A549 (cell line): ENCODE data around the gene PNPLA4. TPM values are rescaled to one million over a fixed set of nuclear protein-coding genes. Genes with fewer than 3 reads are reported as not detected.

Experiments used
- ATAC-seq, 2 experiments: fragments of 200-7000 bp in 1 of 2; fragments of >200 bp in 1 of 2; cut with Nextera tagmentation in 1 of 2; cut with Tn5 transposase in 1 of 2; 3 replicates each; pipeline versions ENCODE4 v1.8.0 to v1.9.1; 2018 to 2020; ENCODE audit warnings: mild to moderate bottlenecking in 1 of 2, moderate library complexity in 1 of 2
- CTCF ChIA-PET: fragments of 300-600 bp; sonication (Branson Sonifier 250); formaldehyde crosslinking; extraction: SDS; loops from one replicate; lab custom pipeline; 2021; ENCODE audit warnings: antibody characterized with exemption, inconsistent platforms; lab: Yijun Ruan, JAX
- POLR2A ChIA-PET: fragments of 350-600 bp; formaldehyde crosslinking; extraction: SDS; loops from one replicate; lab custom pipeline; 2021; ENCODE audit warnings: antibody characterized with exemption, inconsistent platforms; lab: Yijun Ruan, JAX
- DNase-seq, 2 experiments: peaks; one replicate each; pipeline versions ENCODE4 v3.0.0 to v3.0.0-alpha.2; 2011 to 2016; ENCODE audit warnings: low read depth in 1 of 2, low spot score in 1 of 2
- FAIRE-seq: peaks from 2 replicates; lab custom pipeline; 2011; peaks lifted over from hg19 to GRCh38; lab: Jason Lieb, UNC
- H3K27ac ChIP-seq, 2 experiments: fragments of >200 bp; sonication (Bioruptor Twin); formaldehyde crosslinking; 3 replicates each; pipeline ENCODE4 v1.5.1; 2016 to 2017
- H3K4me1 ChIP-seq: fragments of >200 bp; sonication (Bioruptor Twin); formaldehyde crosslinking; 3 replicates; pipeline ENCODE4 v1.6.1; 2016
- H3K4me2 ChIP-seq: fragments of >200 bp; sonication (Bioruptor Twin); formaldehyde crosslinking; 3 replicates; pipeline ENCODE4 v1.6.1; 2016
- H3K4me3 ChIP-seq: fragments of >200 bp; sonication (Bioruptor Twin); formaldehyde crosslinking; 3 replicates; pipeline ENCODE4 v1.5.1; 2016
- H3K9me3 ChIP-seq: fragments of >200 bp; sonication (Bioruptor Twin); formaldehyde crosslinking; 3 replicates; pipeline ENCODE4 v1.6.1; 2016
- ATOH8 ChIP-seq: fragments of 250-450 bp; sonication (Bioruptor Pico); IDR thresholded peaks from 2 replicates; pipeline ENCODE4 v1.5.0; 2020; ENCODE audit warnings: low read depth, mild to moderate bottlenecking, moderate library complexity
- BCL3 ChIP-seq: fragments of >200 bp; sonication (Bioruptor Twin); formaldehyde crosslinking; IDR thresholded peaks from 3 replicates; pipeline ENCODE4 v1.6.1; 2016
- BHLHE40 ChIP-seq: IDR thresholded peaks from 2 replicates; pipeline ENCODE4 v1.6.1; 2012; ENCODE audit warnings: low read depth, low read length, inconsistent platforms
- CHD2 ChIP-seq: fragments of 150-350 bp; IDR thresholded peaks from 2 replicates; pipeline ENCODE4 v1.6.1; 2014; ENCODE audit warnings: low read length; ENCODE audit not compliant: partially characterized antibody
- ELK1 ChIP-seq: fragments of 150-350 bp; IDR thresholded peaks from 2 replicates; pipeline ENCODE4 v1.6.1; 2014; ENCODE audit warnings: low read depth, mild to moderate bottlenecking, low read length
- HEYL ChIP-seq: fragments of 250-450 bp; sonication (Bioruptor Pico); IDR thresholded peaks from 2 replicates; pipeline ENCODE4 v1.8.0; 2021; ENCODE audit warnings: mild to moderate bottlenecking, moderate library complexity
- HOXA7 ChIP-seq: fragments of 250-450 bp; sonication (Bioruptor Pico); IDR thresholded peaks from 2 replicates; pipeline ENCODE4 v1.5.0; 2020; ENCODE audit warnings: mild to moderate bottlenecking, moderate library complexity
- HOXB5 ChIP-seq: fragments of 250-450 bp; sonication (Bioruptor Pico); IDR thresholded peaks from 2 replicates; pipeline ENCODE4 v1.5.0; 2020; ENCODE audit warnings: mild to moderate bottlenecking, moderate library complexity
- KDM1A ChIP-seq: fragments of 200-600 bp; sonication (generic); IDR thresholded peaks from 2 replicates; pipeline ENCODE4 v1.6.1; 2016; ENCODE audit warnings: low read depth, mild to moderate bottlenecking
- MAFK ChIP-seq: fragments of 450-650 bp; IDR thresholded peaks from 2 replicates; pipeline ENCODE4 v1.6.1; 2014; ENCODE audit not compliant: partially characterized antibody
- MAZ ChIP-seq: fragments of 150-350 bp; IDR thresholded peaks from 2 replicates; pipeline ENCODE4 v1.6.1; 2014; ENCODE audit warnings: antibody characterized with exemption, low read depth, low read length, borderline replicate concordance
- MYC ChIP-seq: IDR thresholded peaks from 2 replicates; pipeline ENCODE4 v1.6.1; 2012; ENCODE audit warnings: mild to moderate bottlenecking, inconsistent platforms, low read length, improper control_type of control experiment, borderline replicate concordance
- NR3C1 ChIP-seq: fragments of >200 bp; sonication (Bioruptor Twin); formaldehyde crosslinking; IDR thresholded peaks from 3 replicates; pipeline ENCODE4 v1.6.1; 2017
- PBX3 ChIP-seq: IDR thresholded peaks from 2 replicates; pipeline ENCODE4 v1.6.1; 2012
- POLR2AphosphoS2 ChIP-seq: conservative IDR thresholded peaks from 2 replicates; pipeline ENCODE4 v1.6.1; 2012; ENCODE audit warnings: low read length, improper control_type of control experiment, inconsistent platforms
- RARB ChIP-seq: fragments of 250-450 bp; sonication (Bioruptor Pico); IDR thresholded peaks from 2 replicates; pipeline ENCODE4 v1.8.0; 2021; ENCODE audit warnings: mild to moderate bottlenecking, moderate library complexity
- RCOR1 ChIP-seq: fragments of 150-350 bp; IDR thresholded peaks from 2 replicates; pipeline ENCODE4 v1.6.1; 2014; ENCODE audit warnings: antibody characterized with exemption, low read length, low read depth
- TFCP2L1 ChIP-seq: fragments of 250-450 bp; sonication (Bioruptor Pico); IDR thresholded peaks from 2 replicates; pipeline ENCODE4 v1.5.0; 2021; ENCODE audit warnings: mild to moderate bottlenecking
- ZFP36 ChIP-seq: fragments of 450-650 bp; IDR thresholded peaks from 2 replicates; pipeline ENCODE4 v1.6.1; 2014; ENCODE audit warnings: borderline replicate concordance; ENCODE audit not compliant: partially characterized antibody
- ZNF302 ChIP-seq: fragments of 250-450 bp; sonication (Bioruptor Pico); IDR thresholded peaks from 2 replicates; pipeline ENCODE4 v1.9.0; 2021; ENCODE audit warnings: inconsistent platforms, mild to moderate bottlenecking, moderate library complexity
- ZSCAN20 ChIP-seq: fragments of 250-450 bp; sonication (Bioruptor Pico); IDR thresholded peaks from 2 replicates; pipeline ENCODE4 v1.8.0; 2022; ENCODE audit warnings: mild to moderate bottlenecking, moderate library complexity
- WGBS: methylation state at CpG from one replicate; pipeline ENCODE4 v1.1.6; 2017; ENCODE audit errors: missing lambda C conversion rate; 5-methylcytosine and 5-hydroxymethylcytosine counted together
- polyA plus RNA-seq, 4 experiments: library from polyadenylated mRNA; depleted of rRNA in 3 of 4; stranded (reverse); fragments of >200 nt; fragmentation: RNase III in 1 of 4; extraction: RNeasy Plus Mini Kit Qiagen cat#74134 plus additional on column Dnase treatment in 1 of 4; gene quantifications; 2 replicates in 3 of 4; 3 replicates in 1 of 4; pipeline ENCODE4 v1.2.3, GENCODE V29; 2011 to 2017
- TF ChIP-seq, protein P1 (sequence below): IDR thresholded peaks from 2 replicates; pipeline ENCODE4 v1.6.1; 2012
- TF ChIP-seq, protein P2 (sequence below): fragments of 450-650 bp; IDR thresholded peaks from 2 replicates; pipeline ENCODE4 v1.6.1; 2014; ENCODE audit warnings: antibody characterized with exemption
- TF ChIP-seq, protein P3 (sequence below): IDR thresholded peaks from 2 replicates; pipeline ENCODE4 v1.6.1; 2012; ENCODE audit warnings: low read depth, borderline replicate concordance
- TF ChIP-seq, protein P4 (sequence below): fragments of >200 bp; sonication (Bioruptor Twin); formaldehyde crosslinking; IDR thresholded peaks from 2 replicates; pipeline ENCODE4 v1.6.1; 2016

The PNPLA4 gene
- polyA plus RNA-seq, 2 of the 4 experiments (the other 2 are of a cell fraction) = 9.7 to 24.7 TPM

- POLR2A ChIA-PET = no interaction called here
- H3K4me2 ChIP-seq = no peak overlapping the region
Measured at GRCh38 chrX:7876957-7877356, 50.3 kb downstream of the PNPLA4 start.

GRCh38 chrX:7872042-7872441 is 55.2 kb downstream of the PNPLA4 start:
- no peaks in the 10 kb centered on the region for H3K9me3 ChIP-seq
- H3K27ac ChIP-seq = no peak overlapping the region
- ATAC-seq (no peak), DNase-seq (no peak), FAIRE-seq (peak; percentile 49)
- no peaks in the 10 kb centered on the region for H3K4me1 ChIP-seq
- H3K4me3 ChIP-seq = no peak overlapping the region
- ChIA-PET CTCF (no interaction called here), POLR2A (no interaction called here)
- TF ChIP-seq RARB (CRISPR knock-in tag) = no peak
- TF ChIP-seq ZNF302 = no peak
- TF ChIP-seq BHLHE40 = no peak
- no peak for TF ChIP-seq POLR2AphosphoS2
- no peak for TF ChIP-seq HOXA7 (CRISPR knock-in tag)
- TF ChIP-seq KDM1A = no peak
- no peak for TF ChIP-seq NR3C1
- no peak for TF ChIP-seq TFCP2L1 (CRISPR knock-in tag)
- TF ChIP-seq BCL3 = no peak
- TF ChIP-seq, protein P1, sequence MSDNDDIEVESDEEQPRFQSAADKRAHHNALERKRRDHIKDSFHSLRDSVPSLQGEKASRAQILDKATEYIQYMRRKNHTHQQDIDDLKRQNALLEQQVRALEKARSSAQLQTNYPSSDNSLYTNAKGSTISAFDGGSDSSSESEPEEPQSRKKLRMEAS = no peak
- TF ChIP-seq, protein P2, sequence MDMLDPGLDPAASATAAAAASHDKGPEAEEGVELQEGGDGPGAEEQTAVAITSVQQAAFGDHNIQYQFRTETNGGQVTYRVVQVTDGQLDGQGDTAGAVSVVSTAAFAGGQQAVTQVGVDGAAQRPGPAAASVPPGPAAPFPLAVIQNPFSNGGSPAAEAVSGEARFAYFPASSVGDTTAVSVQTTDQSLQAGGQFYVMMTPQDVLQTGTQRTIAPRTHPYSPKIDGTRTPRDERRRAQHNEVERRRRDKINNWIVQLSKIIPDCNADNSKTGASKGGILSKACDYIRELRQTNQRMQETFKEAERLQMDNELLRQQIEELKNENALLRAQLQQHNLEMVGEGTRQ = no peak
- WGBS = under 1% methylated on average over 4 of the region's 4 CpGs
- no peak overlapping the region for H3K4me2 ChIP-seq

More at GRCh38 chrX:7876957-7877356, 50.3 kb downstream of the PNPLA4 start:
- ATAC-seq (no peak), FAIRE-seq (no peak), DNase-seq (no peak)
- H3K9me3 ChIP-seq = no peaks in the 10 kb centered on the region
- CTCF ChIA-PET = no interaction called here
- H3K27ac ChIP-seq = no peak overlapping the region
- 5% methylated on average over 2 of the region's 2 CpGs for WGBS
- H3K4me1 ChIP-seq = no peaks in the 10 kb centered on the region
- TF ChIP-seq, protein P3, sequence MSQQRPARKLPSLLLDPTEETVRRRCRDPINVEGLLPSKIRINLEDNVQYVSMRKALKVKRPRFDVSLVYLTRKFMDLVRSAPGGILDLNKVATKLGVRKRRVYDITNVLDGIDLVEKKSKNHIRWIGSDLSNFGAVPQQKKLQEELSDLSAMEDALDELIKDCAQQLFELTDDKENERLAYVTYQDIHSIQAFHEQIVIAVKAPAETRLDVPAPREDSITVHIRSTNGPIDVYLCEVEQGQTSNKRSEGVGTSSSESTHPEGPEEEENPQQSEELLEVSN = no peak
- TF ChIP-seq ZSCAN20 (CRISPR knock-in tag) (no peak), MAZ (no peak), ATOH8 (CRISPR knock-in tag) (no peak), RCOR1 (no peak), CHD2 (no peak), NR3C1 (no peak), HEYL (no peak), MAFK (no peak), MYC (no peak), BHLHE40 (no peak)
- H3K4me3 ChIP-seq = no peak overlapping the region

GRCh38 chrX:7852166-7852565 is 75.0 kb downstream of the PNPLA4 start:
- FAIRE-seq (no peak), DNase-seq (no peak), ATAC-seq (no peak)
- no peak overlapping the region for H3K4me3 ChIP-seq
- no peak overlapping the region for H3K27ac ChIP-seq
- no peaks in the 10 kb centered on the region for H3K4me1 ChIP-seq
- ChIA-PET CTCF (no interaction called here), POLR2A (no interaction called here)
- 0% methylated on average over 1 of the region's 1 CpG for WGBS
- no peak overlapping the region for H3K4me2 ChIP-seq
- H3K9me3 ChIP-seq = no peaks in the 10 kb centered on the region
- TF ChIP-seq MAFK (no peak), ZFP36 (no peak), HOXB5 (CRISPR knock-in tag) (no peak), BHLHE40 (no peak), ELK1 (no peak), PBX3 (no peak)
- TF ChIP-seq, protein P4, sequence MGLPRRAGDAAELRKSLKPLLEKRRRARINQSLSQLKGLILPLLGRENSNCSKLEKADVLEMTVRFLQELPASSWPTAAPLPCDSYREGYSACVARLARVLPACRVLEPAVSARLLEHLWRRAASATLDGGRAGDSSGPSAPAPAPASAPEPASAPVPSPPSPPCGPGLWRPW = no peak
- TF ChIP-seq, protein P1 = no peak
- TF ChIP-seq, protein P3 = no peak
